Fibroblast of lung (primary cell): ENCODE results near the gene DNALI1. TPM values are rescaled to one million over a fixed set of nuclear protein-coding genes. Genes with fewer than 3 reads are reported as not detected.
"Not testable (repeated sequence)": the region's sequence is repeated elsewhere in the genome, so short reads cannot be mapped to it uniquely, and the experiment has no call there.

ENCODE experiments used
- DNase-seq, 2 donors: peaks; one replicate each; pipeline versions ENCODE4 v3.0.0 to v3.0.0-alpha.2; 2010; ENCODE audit warnings: low read depth in 2 of 2
- H2AFZ ChIP-seq: 2 replicates; pipeline ENCODE4 v1.5.1; 2012; ENCODE audit warnings: low read length, control low read depth, inconsistent platforms
- H3K27ac ChIP-seq: 2 replicates; pipeline ENCODE4 v1.5.1; 2011; ENCODE audit warnings: low read length, control low read depth; ENCODE audit not compliant: insufficient read depth
- H3K27me3 ChIP-seq: 2 replicates; pipeline ENCODE4 v1.5.1; 2011; ENCODE audit warnings: mild to moderate bottlenecking, low read length; ENCODE audit not compliant: control insufficient read depth, insufficient read depth
- H3K36me3 ChIP-seq: 2 replicates; pipeline ENCODE4 v1.5.1; 2011; ENCODE audit warnings: low read length; ENCODE audit not compliant: control insufficient read depth, insufficient read depth
- H3K4me1 ChIP-seq: 2 replicates; pipeline ENCODE4 v1.5.1; 2011; ENCODE audit warnings: low read length; ENCODE audit not compliant: control insufficient read depth, insufficient read depth; ENCODE audit errors: extremely low read depth
- H3K4me2 ChIP-seq: 2 replicates; pipeline ENCODE4 v1.5.1; 2011; ENCODE audit warnings: low read length, control low read depth; ENCODE audit not compliant: insufficient read depth; ENCODE audit errors: extremely low read depth
- H3K4me3 ChIP-seq, 4 experiments: fragments of 200-600 bp in 1 of 4; sonication (generic) in 1 of 4; replicated peaks in 1 of 4; 2 replicates each; pipeline ENCODE4 v1.5.1; 2011 to 2016; ENCODE audit warnings: low read length in 4 of 4, low read depth in 3 of 4, mild to moderate bottlenecking in 3 of 4, control low read depth in 2 of 4, inconsistent platforms in 1 of 4, mixed read lengths in 1 of 4; ENCODE audit not compliant: insufficient read depth in 1 of 4; ENCODE audit errors: control extremely low read depth in 1 of 4
- H3K79me2 ChIP-seq: 2 replicates; pipeline ENCODE4 v1.5.1; 2012; ENCODE audit warnings: mild to moderate bottlenecking, low read length, inconsistent platforms; ENCODE audit not compliant: control insufficient read depth, insufficient read depth
- H3K9ac ChIP-seq: 2 replicates; pipeline ENCODE4 v1.5.1; 2011; ENCODE audit warnings: mild to moderate bottlenecking, low read length, control low read depth; ENCODE audit not compliant: insufficient read depth
- H3K9me3 ChIP-seq: 2 replicates; pipeline ENCODE4 v1.5.1; 2012; ENCODE audit warnings: low read depth, low read length; ENCODE audit not compliant: control insufficient read depth, insufficient read depth
- H4K20me1 ChIP-seq: 2 replicates; pipeline ENCODE4 v1.5.1; 2011; ENCODE audit warnings: low read length; ENCODE audit not compliant: control insufficient read depth, insufficient read depth; ENCODE audit errors: extremely low read depth
- CTCF ChIP-seq, 2 donors: IDR thresholded peaks in 1 of 2; conservative IDR thresholded peaks in 1 of 2; 1 replicate in 1 of 2; 2 replicates in 1 of 2; pipeline ENCODE4 v1.5.1; 2011 to 2012; ENCODE audit warnings: low read length in 2 of 2, control low read depth in 1 of 2, inconsistent platforms in 1 of 2, low read depth in 1 of 2, mild to moderate bottlenecking in 1 of 2
- EZH2 ChIP-seq: IDR thresholded peaks from 2 replicates; pipeline ENCODE4 v1.5.1; 2012; ENCODE audit warnings: low read length, control low read depth, mild to moderate bottlenecking; ENCODE audit errors: missing control alignments
- polyA plus RNA-seq, 2 donors: library from polyadenylated mRNA; depleted of rRNA in 1 of 2; stranded (reverse) in 1 of 2; unstranded in 1 of 2; fragments of >200 nt; gene quantifications; 2 replicates each; pipeline ENCODE4 v1.2.1, GENCODE V29; 2011 to 2012; ENCODE audit warnings: missing spikeins in 1 of 2
- total RNA-seq: library from RNA; depleted of rRNA; stranded (reverse); fragments of >200 nt; gene quantifications from 2 replicates; pipeline ENCODE4 v1.2.1, GENCODE V29; 2014

DNALI1 gene
- total and polyA plus RNA-seq, 2 donors (not counting 1 experiment from before 2014, with no cell fraction given): 5.0 to 8.3 TPM

DNA sequence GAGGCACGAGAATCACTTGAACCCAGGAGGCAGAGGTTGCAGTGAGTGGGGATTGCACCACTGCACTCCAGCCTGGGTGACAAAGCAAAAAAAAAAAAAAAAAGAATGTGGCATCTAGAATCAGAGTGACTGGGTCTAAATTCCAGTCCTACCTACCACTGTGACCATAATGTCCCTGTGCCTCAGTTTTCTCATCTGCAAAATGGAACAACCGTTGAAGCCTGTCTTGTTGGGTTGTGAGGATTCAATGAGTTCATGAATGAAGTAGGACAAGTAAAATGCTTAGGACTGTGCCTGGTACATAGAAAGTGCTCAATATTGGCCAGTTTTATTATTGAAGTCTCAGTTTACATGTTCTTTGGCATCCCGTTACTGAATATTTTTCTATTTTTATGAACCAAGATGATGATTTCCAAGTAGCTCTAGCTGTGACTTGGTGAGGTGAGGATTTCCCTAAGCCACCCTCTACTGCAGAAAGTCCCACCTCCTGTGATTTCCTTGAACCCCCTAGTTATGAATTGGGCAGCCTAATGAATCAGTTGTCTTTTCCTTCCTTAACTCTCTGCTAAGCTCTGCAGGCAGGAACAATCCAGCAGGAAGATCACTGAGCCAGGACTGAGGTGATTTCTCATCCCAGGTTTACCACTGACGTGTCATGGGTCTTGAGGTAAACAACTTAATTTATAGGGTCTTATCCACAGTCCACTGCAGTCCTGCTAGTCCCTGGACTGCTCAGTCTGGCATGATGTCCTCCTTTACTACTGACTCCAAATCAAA, 23.2 kb upstream of the DNALI1 start:
- Histone ChIP-seq H3K9ac (no peak overlapping the region), H3K9me3 (no peaks in the 10 kb centered on the region)

DNA sequence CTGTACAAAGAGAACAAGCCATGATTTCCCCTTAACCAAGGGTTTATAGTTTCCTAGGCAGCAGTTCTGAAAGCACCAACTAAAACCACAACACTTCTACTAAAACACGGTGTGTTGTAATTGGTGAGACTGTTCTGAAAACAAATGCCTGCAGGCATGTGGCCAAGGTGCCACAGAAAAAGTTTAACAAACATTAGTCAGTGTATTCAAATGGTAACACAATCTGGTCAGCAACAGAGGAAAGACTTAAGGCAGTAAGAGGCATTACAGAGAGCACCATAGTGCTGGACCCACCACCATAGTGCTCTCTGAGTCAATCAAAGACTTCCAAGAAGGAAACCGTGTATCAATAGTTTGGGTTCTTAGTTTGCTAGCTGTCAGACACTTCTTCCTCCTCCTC, 19.4 kb upstream of the DNALI1 start:
- TF ChIP-seq EZH2: no peak
- DNase-seq: peak; percentile 40 to 60
- no peak overlapping the region for H3K4me2 ChIP-seq
- no peaks in the 10 kb centered on the region for H3K27me3 ChIP-seq
- H3K4me3 ChIP-seq: no peak overlapping the region
- no peak overlapping the region for H2AFZ ChIP-seq
- H3K4me1 ChIP-seq: peaks cover 2% of the 10 kb centered on the region
- H3K9ac ChIP-seq: no peak overlapping the region
- H4K20me1 ChIP-seq: no peaks in the 10 kb centered on the region
- H3K36me3 ChIP-seq: peaks cover 2% of the 10 kb centered on the region
- H3K9me3 ChIP-seq: no peaks in the 10 kb centered on the region
- no peak overlapping the region for H3K27ac ChIP-seq
- no peaks in the 10 kb centered on the region for H3K79me2 ChIP-seq

More for the DNA sequence above, 23.2 kb upstream of the DNALI1 start:
- Histone ChIP-seq H3K4me3 (no peak overlapping the region), H3K79me2 (no peaks in the 10 kb centered on the region), H3K27me3 (no peaks in the 10 kb centered on the region), H3K4me2 (no peak overlapping the region), H3K36me3 (peaks cover 2% of the 10 kb centered on the region), H3K4me1 (peaks cover 2% of the 10 kb centered on the region), H2AFZ (no peak overlapping the region), H4K20me1 (no peaks in the 10 kb centered on the region), H3K27ac (peak overlapping the region; percentile 6)
- TF ChIP-seq CTCF (conservative IDR thresholded peaks at IDR 0.05 in 1 of 2, IDR thresholded peaks at IDR 0.05 in 1 of 2; ENCODE audit: low read depth in 1 of 2, low read length in 2 of 2): no peak
- no peak for TF ChIP-seq EZH2
- DNase-seq: no peak

GRCh38 chr1:37539154-37539553, 17.6 kb upstream of the DNALI1 start:
- not testable (repeated sequence) for H3K9me3 ChIP-seq, H2AFZ ChIP-seq, H3K79me2 ChIP-seq, H3K27ac ChIP-seq, H3K4me2 ChIP-seq, H3K4me1 ChIP-seq, H3K36me3 ChIP-seq, H3K27me3 ChIP-seq, H3K9ac ChIP-seq, DNase-seq, H3K4me3 ChIP-seq, H4K20me1 ChIP-seq

GRCh38 chr1:37540036-37540785, 16.5 kb upstream of the DNALI1 start:
- Histone ChIP-seq H3K4me1 (no peaks in the 10 kb centered on the region), H3K9ac (no peak overlapping the region), H3K4me2 (no peak overlapping the region), H3K4me3 (no peak overlapping the region), H4K20me1 (no peaks in the 10 kb centered on the region), H2AFZ (no peak overlapping the region), H3K36me3 (peaks cover 7% of the 10 kb centered on the region), H3K79me2 (no peaks in the 10 kb centered on the region), H3K27ac (no peak overlapping the region), H3K27me3 (no peaks in the 10 kb centered on the region), H3K9me3 (no peaks in the 10 kb centered on the region)
- DNase-seq: no peak
- no peak for TF ChIP-seq CTCF (conservative IDR thresholded peaks at IDR 0.05 in 1 of 2, IDR thresholded peaks at IDR 0.05 in 1 of 2; ENCODE audit: low read depth in 1 of 2, low read length in 2 of 2)
- TF ChIP-seq EZH2: no peak
